HCT116 (cell line): ENCODE data around the gene ARFGEF3.

Experiments
- CBX3 ChIP-seq: IDR thresholded peaks from 2 replicates; pipeline ENCODE4 v1.6.1; 2012; ENCODE audit warnings: low read depth
- CTCF ChIP-seq, 3 experiments: fragments of 200-600 bp in 1 of 3; sonication (generic) in 1 of 3; IDR thresholded peaks in 2 of 3; conservative IDR thresholded peaks in 1 of 3; 2 replicates each; pipeline ENCODE4 v1.5.1; 2012 to 2017; ENCODE audit warnings: low read depth in 2 of 3, low read length in 2 of 3, antibody characterized with exemption in 1 of 3, borderline replicate concordance in 1 of 3, control low read depth in 1 of 3, mild to moderate bottlenecking in 1 of 3, mixed read lengths in 1 of 3, mixed run types in 1 of 3, moderate library complexity in 1 of 3; ENCODE audit not compliant: insufficient read depth in 1 of 3
- EGR1 ChIP-seq: IDR thresholded peaks from 2 replicates; pipeline ENCODE4 v1.6.1; 2012; ENCODE audit warnings: low read depth
- EZH2 ChIP-seq: fragments of 200-600 bp; sonication (generic); IDR thresholded peaks from 2 replicates; pipeline ENCODE4 v1.6.1; 2017; ENCODE audit warnings: antibody characterized with exemption, mixed run types
- EZH2phosphoT487 ChIP-seq: fragments of 200-600 bp; IDR thresholded peaks from 2 replicates; pipeline ENCODE4 v1.6.1; 2018; ENCODE audit warnings: antibody characterized with exemption, borderline replicate concordance
- FOSL1 ChIP-seq: IDR thresholded peaks from 2 replicates; pipeline ENCODE4 v1.6.1; 2012; ENCODE audit warnings: low read depth
- JUND ChIP-seq: IDR thresholded peaks from 2 replicates; pipeline ENCODE4 v1.6.1; 2012
- POLR2A ChIP-seq: IDR thresholded peaks from 2 replicates; pipeline ENCODE4 v1.7.0; 2011; ENCODE audit warnings: borderline replicate concordance; ENCODE audit not compliant: insufficient read depth, insufficient read length; ENCODE audit errors: extremely low read depth
- POLR2AphosphoS5 ChIP-seq: IDR thresholded peaks from 2 replicates; pipeline ENCODE4 v1.6.1; 2011; ENCODE audit warnings: mild to moderate bottlenecking, low read depth, low read length, moderate library complexity
- RAD21 ChIP-seq: IDR thresholded peaks from 2 replicates; pipeline ENCODE4 v1.6.1; 2012; ENCODE audit warnings: low read depth, mild to moderate bottlenecking
- SIN3A ChIP-seq: IDR thresholded peaks from 2 replicates; pipeline ENCODE4 v1.6.1; 2012; ENCODE audit warnings: low read depth
- YY1 ChIP-seq: IDR thresholded peaks from 2 replicates; pipeline ENCODE4 v1.6.1; 2011; ENCODE audit warnings: low read length, low read depth, moderate library complexity, mild to moderate bottlenecking; ENCODE audit not compliant: insufficient replicate concordance; ENCODE audit errors: extremely low read depth
- ZFX ChIP-seq: fragments of 450-650 bp; IDR thresholded peaks from 2 replicates; pipeline ENCODE4 v1.6.1; 2017
- TF ChIP-seq, protein P1 (sequence below): IDR thresholded peaks from 2 replicates; pipeline ENCODE4 v1.6.1; 2012; ENCODE audit warnings: low read depth

DNA sequence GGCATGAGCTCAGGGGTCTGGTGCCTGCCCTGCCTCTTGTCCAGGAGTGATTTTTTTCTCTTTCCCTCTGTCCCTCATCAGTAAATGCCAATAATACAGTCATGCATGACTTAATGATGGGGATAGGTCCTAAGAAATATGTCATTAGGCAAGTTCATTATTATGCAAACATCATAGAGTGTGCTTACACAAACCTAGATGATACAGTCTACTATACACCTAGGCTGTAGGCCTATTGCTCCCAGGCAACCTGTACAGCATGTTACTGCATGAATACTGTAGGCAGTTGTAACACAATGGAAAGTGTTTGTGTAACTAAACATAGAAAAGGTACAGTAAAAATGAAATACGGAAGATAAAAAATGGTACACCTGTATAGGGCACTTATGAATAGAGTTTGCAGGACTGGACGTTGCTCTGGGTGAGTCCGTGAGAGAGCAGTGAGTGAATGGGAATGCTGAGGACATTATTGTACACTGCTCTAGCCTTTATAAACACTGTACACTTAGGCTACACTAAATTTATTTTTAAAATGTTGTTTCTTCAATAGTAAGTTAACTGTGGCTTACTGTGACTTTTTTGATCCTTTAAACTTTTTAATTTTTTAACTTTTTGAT lies 34.5 kb downstream of the ARFGEF3 start:
- TF ChIP-seq, protein P1, sequence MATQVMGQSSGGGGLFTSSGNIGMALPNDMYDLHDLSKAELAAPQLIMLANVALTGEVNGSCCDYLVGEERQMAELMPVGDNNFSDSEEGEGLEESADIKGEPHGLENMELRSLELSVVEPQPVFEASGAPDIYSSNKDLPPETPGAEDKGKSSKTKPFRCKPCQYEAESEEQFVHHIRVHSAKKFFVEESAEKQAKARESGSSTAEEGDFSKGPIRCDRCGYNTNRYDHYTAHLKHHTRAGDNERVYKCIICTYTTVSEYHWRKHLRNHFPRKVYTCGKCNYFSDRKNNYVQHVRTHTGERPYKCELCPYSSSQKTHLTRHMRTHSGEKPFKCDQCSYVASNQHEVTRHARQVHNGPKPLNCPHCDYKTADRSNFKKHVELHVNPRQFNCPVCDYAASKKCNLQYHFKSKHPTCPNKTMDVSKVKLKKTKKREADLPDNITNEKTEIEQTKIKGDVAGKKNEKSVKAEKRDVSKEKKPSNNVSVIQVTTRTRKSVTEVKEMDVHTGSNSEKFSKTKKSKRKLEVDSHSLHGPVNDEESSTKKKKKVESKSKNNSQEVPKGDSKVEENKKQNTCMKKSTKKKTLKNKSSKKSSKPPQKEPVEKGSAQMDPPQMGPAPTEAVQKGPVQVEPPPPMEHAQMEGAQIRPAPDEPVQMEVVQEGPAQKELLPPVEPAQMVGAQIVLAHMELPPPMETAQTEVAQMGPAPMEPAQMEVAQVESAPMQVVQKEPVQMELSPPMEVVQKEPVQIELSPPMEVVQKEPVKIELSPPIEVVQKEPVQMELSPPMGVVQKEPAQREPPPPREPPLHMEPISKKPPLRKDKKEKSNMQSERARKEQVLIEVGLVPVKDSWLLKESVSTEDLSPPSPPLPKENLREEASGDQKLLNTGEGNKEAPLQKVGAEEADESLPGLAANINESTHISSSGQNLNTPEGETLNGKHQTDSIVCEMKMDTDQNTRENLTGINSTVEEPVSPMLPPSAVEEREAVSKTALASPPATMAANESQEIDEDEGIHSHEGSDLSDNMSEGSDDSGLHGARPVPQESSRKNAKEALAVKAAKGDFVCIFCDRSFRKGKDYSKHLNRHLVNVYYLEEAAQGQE = no peak
- TF ChIP-seq CTCF (IDR thresholded peaks at IDR 0.05 in 2 of 3, conservative IDR thresholded peaks at IDR 0.05 in 1 of 3; ENCODE audit: borderline replicate concordance in 1 of 3, insufficient read depth in 1 of 3, low read depth in 2 of 3, low read length in 2 of 3) (no peak), POLR2A (no peak), EZH2 (no peak), EGR1 (no peak), POLR2AphosphoS5 (no peak), SIN3A (no peak), RAD21 (no peak), EZH2phosphoT487 (no peak), JUND (no peak), FOSL1 (no peak), CBX3 (no peak), YY1 (no peak), ZFX (no peak)
